Measurements from ENCODE around the gene DDX1. TPM values are rescaled to one million over a fixed set of nuclear protein-coding genes. Genes with fewer than 3 reads are reported as not detected.

DDX1 gene
- total and polyA plus RNA-seq, 9 donors: 36.5 to 80.1 (median 67.4) TPM

DNA sequence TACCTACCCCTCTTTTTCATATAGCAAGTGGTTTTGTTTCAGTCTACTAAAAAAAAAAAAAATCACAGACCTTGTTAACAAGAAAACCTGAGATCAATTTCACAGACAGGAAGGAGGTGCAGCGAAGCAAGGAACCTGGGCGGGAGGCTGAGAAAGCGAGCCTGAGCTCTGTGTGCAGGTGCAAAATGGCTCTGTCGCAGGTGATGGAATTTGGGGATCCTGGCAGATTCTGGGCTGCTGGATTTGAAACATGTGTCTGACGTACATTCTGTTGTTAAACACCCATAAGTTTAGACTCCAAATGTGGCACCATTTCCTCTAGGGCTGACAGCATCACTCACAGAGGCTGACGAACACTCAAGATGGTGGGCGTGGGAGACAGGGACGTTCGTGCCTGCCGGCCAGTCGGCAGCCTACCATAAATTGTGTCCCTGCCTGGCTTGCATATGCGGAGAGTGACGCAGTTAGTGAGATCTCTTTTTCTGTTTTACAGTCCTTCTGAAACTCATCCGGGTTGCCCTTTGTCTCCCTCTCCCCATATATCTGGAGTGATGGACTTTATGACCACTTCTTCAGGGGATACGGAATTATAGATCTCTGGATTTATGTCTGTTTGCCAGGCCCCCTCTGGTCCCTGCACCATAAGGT, 8.8 kb upstream of the DDX1 start:
- Histone ChIP-seq H3K9me3 (peaks cover 0 to 4% of the 10 kb centered on the region in 2 donors), H3K27me3 (no peaks in the 10 kb centered on the region), H3K4me3 (no peak overlapping the region), H3K36me3 (no peaks in the 10 kb centered on the region), H3K27ac (no peak overlapping the region), H3K4me1 (ENCODE audit: insufficient read depth) (no peaks in the 10 kb centered on the region)
- WGBS, 3 donors: 36 to 37% (median 36%) methylated on average over 15 of the region's 15 CpGs
- TF ChIP-seq EP300 (IDR thresholded peaks at IDR 0.05): no peak
- no peak for TF ChIP-seq POLR2A (IDR thresholded peaks at IDR 0.05)
- TF ChIP-seq, protein P1, sequence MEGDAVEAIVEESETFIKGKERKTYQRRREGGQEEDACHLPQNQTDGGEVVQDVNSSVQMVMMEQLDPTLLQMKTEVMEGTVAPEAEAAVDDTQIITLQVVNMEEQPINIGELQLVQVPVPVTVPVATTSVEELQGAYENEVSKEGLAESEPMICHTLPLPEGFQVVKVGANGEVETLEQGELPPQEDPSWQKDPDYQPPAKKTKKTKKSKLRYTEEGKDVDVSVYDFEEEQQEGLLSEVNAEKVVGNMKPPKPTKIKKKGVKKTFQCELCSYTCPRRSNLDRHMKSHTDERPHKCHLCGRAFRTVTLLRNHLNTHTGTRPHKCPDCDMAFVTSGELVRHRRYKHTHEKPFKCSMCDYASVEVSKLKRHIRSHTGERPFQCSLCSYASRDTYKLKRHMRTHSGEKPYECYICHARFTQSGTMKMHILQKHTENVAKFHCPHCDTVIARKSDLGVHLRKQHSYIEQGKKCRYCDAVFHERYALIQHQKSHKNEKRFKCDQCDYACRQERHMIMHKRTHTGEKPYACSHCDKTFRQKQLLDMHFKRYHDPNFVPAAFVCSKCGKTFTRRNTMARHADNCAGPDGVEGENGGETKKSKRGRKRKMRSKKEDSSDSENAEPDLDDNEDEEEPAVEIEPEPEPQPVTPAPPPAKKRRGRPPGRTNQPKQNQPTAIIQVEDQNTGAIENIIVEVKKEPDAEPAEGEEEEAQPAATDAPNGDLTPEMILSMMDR (IDR thresholded peaks at IDR 0.05): no peak
- DNase-seq: no peak
- intact Hi-C loops (cut with DNase I): no loop called here

DNA sequence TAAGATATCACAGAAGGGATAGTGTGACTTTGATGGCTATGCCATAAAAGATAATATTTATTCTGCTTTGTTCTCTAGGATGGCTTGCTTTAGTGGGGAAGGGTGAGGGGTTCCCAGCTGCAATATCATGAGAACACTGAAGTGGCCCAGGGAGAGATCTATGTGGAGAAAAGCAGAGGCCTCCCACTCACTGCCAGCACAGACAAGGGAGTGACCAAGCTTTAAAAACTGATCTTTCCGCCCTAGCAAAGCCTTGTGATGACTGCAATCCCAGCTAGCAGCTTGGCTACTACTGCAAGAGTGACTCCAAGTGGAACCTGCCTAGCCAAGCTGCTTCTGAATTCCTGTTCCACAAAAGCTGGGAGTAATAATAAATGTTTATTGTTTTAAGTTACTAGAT, 7.8 kb upstream of the DDX1 start:
- Histone ChIP-seq H3K27me3 (no peaks in the 10 kb centered on the region), H3K4me3 (no peak overlapping the region), H3K4me1 (ENCODE audit: insufficient read depth) (no peaks in the 10 kb centered on the region), H3K27ac (no peak overlapping the region), H3K36me3 (no peaks in the 10 kb centered on the region), H3K9me3 (peaks cover 0 to 4% of the 10 kb centered on the region in 2 donors)
- intact Hi-C loops (cut with DNase I): no loop called here
- no peak for DNase-seq
- TF ChIP-seq, protein P1 (IDR thresholded peaks at IDR 0.05): no peak
- TF ChIP-seq EP300 (IDR thresholded peaks at IDR 0.05) (no peak), POLR2A (IDR thresholded peaks at IDR 0.05) (no peak)
- WGBS, 3 donors: 53 to 57% (median 57%) methylated on average over 1 of the region's 1 CpG

DNA sequence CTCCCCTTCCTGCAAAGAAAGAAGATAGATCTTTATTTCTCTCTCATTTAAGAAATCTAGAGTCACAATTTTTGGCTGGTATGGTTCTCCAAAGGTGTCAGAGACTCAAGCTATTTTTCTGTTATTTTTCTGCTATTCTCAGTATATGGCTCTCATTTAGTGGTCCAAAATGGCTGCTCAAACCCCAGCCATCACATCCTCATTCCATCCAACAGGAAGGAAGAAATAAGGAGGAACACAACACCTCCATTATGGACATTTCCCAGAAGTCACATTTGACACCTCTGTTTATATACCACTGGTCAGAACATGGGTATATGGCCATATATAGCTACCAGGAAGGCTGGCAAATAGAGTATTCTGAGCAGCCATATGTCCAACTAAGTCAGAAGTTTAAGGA, 7.4 kb upstream of the DDX1 start:
- Histone ChIP-seq H3K27ac (no peak overlapping the region), H3K36me3 (no peaks in the 10 kb centered on the region), H3K9me3 (peaks cover 0 to 4% of the 10 kb centered on the region in 2 donors), H3K4me1 (ENCODE audit: insufficient read depth) (no peaks in the 10 kb centered on the region), H3K27me3 (no peaks in the 10 kb centered on the region), H3K4me3 (no peak overlapping the region)
- TF ChIP-seq EP300 (IDR thresholded peaks at IDR 0.05): no peak
- TF ChIP-seq, protein P1 (IDR thresholded peaks at IDR 0.05): no peak
- no peak for TF ChIP-seq POLR2A (IDR thresholded peaks at IDR 0.05)
- DNase-seq: no peak
- intact Hi-C loops (cut with DNase I): no loop called here

DNA sequence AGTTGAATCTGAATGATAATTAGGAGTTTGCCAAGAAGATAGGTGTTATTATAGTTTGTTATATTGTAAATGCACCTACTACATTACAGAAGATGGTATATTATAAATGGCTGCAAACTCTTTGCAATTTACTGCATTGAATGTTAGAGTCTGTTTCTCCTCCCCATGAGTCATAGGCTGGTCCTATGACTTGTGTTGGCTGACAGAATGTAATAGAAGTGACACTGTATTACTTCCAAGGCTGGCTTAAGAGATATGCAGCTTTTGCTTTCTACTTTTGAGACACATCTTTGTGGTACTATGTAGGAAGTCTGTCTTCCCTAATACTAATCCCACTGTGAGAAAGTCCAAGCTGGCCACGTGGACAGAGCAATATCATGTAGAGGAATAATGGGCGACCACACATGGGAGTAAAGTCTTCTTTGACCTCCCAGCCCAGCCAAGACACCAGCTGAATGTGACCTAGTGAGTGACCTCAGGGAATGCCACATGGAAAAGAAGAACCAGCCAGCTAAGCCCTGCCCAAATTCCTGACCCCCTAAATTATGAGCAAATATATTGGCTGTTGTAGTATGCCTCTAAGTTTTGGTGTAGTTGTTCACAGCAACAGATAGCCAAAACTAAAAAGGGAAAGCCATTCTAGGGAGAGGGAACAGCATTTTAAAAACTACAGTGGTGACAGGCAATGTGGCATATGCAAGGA, 6.8 kb upstream of the DDX1 start:
- intact Hi-C loops (cut with DNase I): no loop called here
- 85 to 94% (median 90%) methylated on average over 2 of the region's 2 CpGs for WGBS, 3 donors
- Histone ChIP-seq H3K4me1 (ENCODE audit: insufficient read depth) (no peaks in the 10 kb centered on the region), H3K4me3 (no peak overlapping the region), H3K27ac (no peak overlapping the region), H3K9me3 (peaks cover 0 to 4% of the 10 kb centered on the region in 2 donors), H3K27me3 (no peaks in the 10 kb centered on the region), H3K36me3 (no peaks in the 10 kb centered on the region)
- no peak for DNase-seq
- TF ChIP-seq EP300 (IDR thresholded peaks at IDR 0.05): no peak
- TF ChIP-seq, protein P1 (IDR thresholded peaks at IDR 0.05): no peak

All from ovary (tissue), 9 donors.